Measurements from ENCODE around the gene PKD1L1.

DNA sequence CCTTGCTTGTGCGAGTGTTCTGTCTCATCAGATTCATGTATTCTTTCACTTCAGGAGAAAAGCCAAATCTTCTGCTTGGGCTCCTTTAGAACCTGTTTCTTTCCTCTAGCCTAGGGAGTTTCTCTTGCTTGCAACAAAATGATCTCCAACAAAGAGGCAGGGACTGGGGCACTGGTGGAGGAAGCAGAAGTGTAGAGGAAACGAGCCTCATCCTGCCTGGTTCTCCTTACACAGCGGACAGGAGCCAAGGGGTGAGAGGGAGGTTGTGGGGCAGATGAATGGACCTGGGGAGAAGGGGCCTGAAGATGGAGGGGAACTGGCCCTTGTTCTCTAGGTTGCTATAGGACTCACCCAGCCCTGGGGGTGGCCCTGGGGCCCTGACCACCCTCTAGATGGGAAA, 141.1 kb downstream of the PKD1L1 start:
- TF ChIP-seq, protein P1, sequence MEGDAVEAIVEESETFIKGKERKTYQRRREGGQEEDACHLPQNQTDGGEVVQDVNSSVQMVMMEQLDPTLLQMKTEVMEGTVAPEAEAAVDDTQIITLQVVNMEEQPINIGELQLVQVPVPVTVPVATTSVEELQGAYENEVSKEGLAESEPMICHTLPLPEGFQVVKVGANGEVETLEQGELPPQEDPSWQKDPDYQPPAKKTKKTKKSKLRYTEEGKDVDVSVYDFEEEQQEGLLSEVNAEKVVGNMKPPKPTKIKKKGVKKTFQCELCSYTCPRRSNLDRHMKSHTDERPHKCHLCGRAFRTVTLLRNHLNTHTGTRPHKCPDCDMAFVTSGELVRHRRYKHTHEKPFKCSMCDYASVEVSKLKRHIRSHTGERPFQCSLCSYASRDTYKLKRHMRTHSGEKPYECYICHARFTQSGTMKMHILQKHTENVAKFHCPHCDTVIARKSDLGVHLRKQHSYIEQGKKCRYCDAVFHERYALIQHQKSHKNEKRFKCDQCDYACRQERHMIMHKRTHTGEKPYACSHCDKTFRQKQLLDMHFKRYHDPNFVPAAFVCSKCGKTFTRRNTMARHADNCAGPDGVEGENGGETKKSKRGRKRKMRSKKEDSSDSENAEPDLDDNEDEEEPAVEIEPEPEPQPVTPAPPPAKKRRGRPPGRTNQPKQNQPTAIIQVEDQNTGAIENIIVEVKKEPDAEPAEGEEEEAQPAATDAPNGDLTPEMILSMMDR (IDR thresholded peaks at IDR 0.05): no peak
- no peak for TF ChIP-seq POLR2AphosphoS5 (IDR thresholded peaks at IDR 0.05)
- no peak for TF ChIP-seq POLR2A (IDR thresholded peaks at IDR 0.05)
- TF ChIP-seq EP300 (IDR thresholded peaks at IDR 0.05): no peak
